ENCODE data around the gene PPP1R15B. TPM values are rescaled to one million over a fixed set of nuclear protein-coding genes. Genes with fewer than 3 reads are reported as not detected.

The PPP1R15B gene
- total and polyA plus RNA-seq, 10 of the 15 experiments (the other 5 are each of a cell fraction or from before 2014, with no cell fraction given) = 13.9 to 38.1 (median 26.5) TPM

GRCh38 chr1:204383163-204383904, 28.3 kb downstream of the PPP1R15B start (continued):
- TF ChIP-seq RELB (IDR thresholded peaks at IDR 0.05; ENCODE audit: low read depth) (no peak), EZH2 (IDR thresholded peaks at IDR 0.05; ENCODE audit: borderline replicate concordance, control insufficient read depth, low read depth, low read length) (no peak), CUX1 (IDR thresholded peaks at IDR 0.05; ENCODE audit: insufficient replicate concordance, low read depth, low read length) (no peak), RFX5 (IDR thresholded peaks at IDR 0.05; ENCODE audit: low read depth, low read length) (no peak), ZBTB4 (CRISPR knock-in tag; IDR thresholded peaks at IDR 0.05) (no peak), E2F8 (IDR thresholded peaks at IDR 0.05; ENCODE audit: low read depth, partially characterized antibody) (no peak), POLR2AphosphoS2 (IDR thresholded peaks at IDR 0.05; ENCODE audit: low read depth, low read length) (no peak)

Data from GM12878 (cell line).